GM23248 (cell line): ENCODE data around the gene KAZN.

Experiments
- EZH2 ChIP-seq: fragments of 200-600 bp; sonication (generic); IDR thresholded peaks from 2 replicates; pipeline ENCODE4 v1.6.1; 2018; ENCODE audit warnings: antibody characterized with exemption, mild to moderate bottlenecking; ENCODE audit not compliant: insufficient read depth, poor library complexity, severe bottlenecking
- EZH2phosphoT487 ChIP-seq: fragments of 200-600 bp; sonication (generic); IDR thresholded peaks from 2 replicates; pipeline ENCODE4 v1.6.1; 2018; ENCODE audit warnings: antibody characterized with exemption, moderate library complexity, mild to moderate bottlenecking, low read depth; ENCODE audit not compliant: insufficient read depth

- TF ChIP-seq EZH2phosphoT487 (no peak), EZH2 (no peak)
Observed at GRCh38 chr1:14919289-14919688, 320.8 kb downstream of the KAZN start.
